Stimulated activated CD4-positive, alpha-beta T cell treated with anti-CD3 and anti-CD28 coated beads, Interleukin-1b, Interleukin-23, amount 100 ng/mL, for 24 hours (primary cell): Measurements from ENCODE around the gene MREG.

Experiments used
- DNase-seq, 4 experiments: peaks; one replicate each; pipeline ENCODE4 v3.0.0-alpha.2; 2020; ENCODE audit warnings: low read depth in 4 of 4, low spot score in 1 of 4

The MREG gene

GRCh38 chr2:215898363-215898762 lies 115.0 kb downstream of the MREG start:
- no peak for DNase-seq

GRCh38 chr2:215896921-215897320 lies 116.4 kb downstream of the MREG start:
- no peak for DNase-seq

- DNase-seq, result no peak
These were observed 118.0 kb downstream of the MREG start for GRCh38 chr2:215895330-215895729.
